B cell (primary cell): ENCODE data around the gene KMT2C.

Experiments
- EZH2 ChIP-seq: IDR thresholded peaks from 2 replicates; pipeline ENCODE4 v1.6.1; 2012; ENCODE audit warnings: borderline replicate concordance, low read depth, mild to moderate bottlenecking, moderate library complexity, low read length; ENCODE audit not compliant: insufficient read depth, poor library complexity, severe bottlenecking
- TF ChIP-seq, protein P1 (sequence below): fragments of 200-600 bp; IDR thresholded peaks from one replicate; pipeline ENCODE4 v1.8.0; 2022; ENCODE audit warnings: antibody characterized with exemption, mild to moderate bottlenecking

DNA sequence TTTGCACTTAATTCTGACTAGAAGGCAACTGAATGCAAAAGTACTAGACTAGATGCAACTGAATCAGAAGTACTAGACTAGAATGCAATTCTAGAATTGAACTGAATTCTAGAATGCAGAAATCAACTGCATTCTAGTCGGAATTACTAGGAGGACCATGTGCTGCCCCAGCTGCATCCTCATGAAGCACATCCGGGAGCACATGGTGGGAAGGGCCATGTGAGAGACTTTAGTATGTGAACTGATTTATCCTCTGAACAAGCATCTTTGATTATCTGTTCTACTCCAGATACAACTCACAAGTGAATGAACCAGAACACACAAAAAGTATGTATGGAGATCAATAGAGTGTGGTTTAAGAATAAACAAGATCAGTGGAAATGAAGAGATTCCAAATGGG lies 295.2 kb downstream of the KMT2C start:
- TF ChIP-seq, protein P1, sequence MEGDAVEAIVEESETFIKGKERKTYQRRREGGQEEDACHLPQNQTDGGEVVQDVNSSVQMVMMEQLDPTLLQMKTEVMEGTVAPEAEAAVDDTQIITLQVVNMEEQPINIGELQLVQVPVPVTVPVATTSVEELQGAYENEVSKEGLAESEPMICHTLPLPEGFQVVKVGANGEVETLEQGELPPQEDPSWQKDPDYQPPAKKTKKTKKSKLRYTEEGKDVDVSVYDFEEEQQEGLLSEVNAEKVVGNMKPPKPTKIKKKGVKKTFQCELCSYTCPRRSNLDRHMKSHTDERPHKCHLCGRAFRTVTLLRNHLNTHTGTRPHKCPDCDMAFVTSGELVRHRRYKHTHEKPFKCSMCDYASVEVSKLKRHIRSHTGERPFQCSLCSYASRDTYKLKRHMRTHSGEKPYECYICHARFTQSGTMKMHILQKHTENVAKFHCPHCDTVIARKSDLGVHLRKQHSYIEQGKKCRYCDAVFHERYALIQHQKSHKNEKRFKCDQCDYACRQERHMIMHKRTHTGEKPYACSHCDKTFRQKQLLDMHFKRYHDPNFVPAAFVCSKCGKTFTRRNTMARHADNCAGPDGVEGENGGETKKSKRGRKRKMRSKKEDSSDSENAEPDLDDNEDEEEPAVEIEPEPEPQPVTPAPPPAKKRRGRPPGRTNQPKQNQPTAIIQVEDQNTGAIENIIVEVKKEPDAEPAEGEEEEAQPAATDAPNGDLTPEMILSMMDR: no peak
- TF ChIP-seq EZH2: no peak
